Measurements from ENCODE around the gene PTMA.

DNA sequence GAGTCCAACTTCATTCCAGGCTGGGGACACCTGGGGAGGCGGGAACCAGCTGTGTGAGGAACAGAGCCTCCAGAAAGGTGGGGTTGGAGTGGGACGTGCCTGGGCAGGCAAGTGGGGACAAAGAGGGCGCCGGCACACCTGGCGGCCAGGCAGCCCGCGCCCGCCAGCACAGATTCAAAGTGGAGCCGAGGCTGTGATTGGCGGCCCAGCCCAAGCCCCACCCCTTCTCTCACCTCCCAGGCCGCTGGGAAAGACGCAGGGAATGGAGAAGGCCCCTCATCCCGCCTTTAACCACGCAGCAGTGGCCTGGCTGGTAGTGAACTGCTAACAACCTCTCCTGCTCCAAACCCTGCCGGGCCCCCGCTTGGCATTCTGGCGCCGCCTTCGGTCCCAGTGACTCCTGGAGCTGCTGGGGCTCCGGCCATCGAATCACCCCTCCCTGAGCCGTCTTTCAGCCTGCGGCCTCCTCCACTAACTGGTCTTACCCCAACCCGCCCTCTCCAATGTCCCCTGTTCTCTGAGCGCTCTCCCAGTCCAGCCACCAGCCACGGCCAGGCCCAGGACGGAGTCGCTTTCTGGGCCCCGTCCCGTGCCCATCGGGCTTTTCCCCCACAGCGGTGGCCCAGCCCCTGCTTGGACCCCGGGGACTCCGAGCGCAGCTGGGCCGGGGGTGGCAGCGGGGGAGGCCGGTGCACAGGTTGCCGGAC, 27.9 kb upstream of the PTMA start:
- TF ChIP-seq EZH2 (IDR thresholded peaks at IDR 0.05; ENCODE audit: low read length, unreplicated experiment), result no peak
- TF ChIP-seq, protein P1, sequence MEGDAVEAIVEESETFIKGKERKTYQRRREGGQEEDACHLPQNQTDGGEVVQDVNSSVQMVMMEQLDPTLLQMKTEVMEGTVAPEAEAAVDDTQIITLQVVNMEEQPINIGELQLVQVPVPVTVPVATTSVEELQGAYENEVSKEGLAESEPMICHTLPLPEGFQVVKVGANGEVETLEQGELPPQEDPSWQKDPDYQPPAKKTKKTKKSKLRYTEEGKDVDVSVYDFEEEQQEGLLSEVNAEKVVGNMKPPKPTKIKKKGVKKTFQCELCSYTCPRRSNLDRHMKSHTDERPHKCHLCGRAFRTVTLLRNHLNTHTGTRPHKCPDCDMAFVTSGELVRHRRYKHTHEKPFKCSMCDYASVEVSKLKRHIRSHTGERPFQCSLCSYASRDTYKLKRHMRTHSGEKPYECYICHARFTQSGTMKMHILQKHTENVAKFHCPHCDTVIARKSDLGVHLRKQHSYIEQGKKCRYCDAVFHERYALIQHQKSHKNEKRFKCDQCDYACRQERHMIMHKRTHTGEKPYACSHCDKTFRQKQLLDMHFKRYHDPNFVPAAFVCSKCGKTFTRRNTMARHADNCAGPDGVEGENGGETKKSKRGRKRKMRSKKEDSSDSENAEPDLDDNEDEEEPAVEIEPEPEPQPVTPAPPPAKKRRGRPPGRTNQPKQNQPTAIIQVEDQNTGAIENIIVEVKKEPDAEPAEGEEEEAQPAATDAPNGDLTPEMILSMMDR (conservative IDR thresholded peaks at IDR 0.05; ENCODE audit: low read depth, low read length), result no peak
